Gastroesophageal sphincter (tissue), 3 donors: ENCODE data around the gene MEI4.

ENCODE experiments used
- CTCF ChIP-seq, 4 experiments: fragments of 200-600 bp in 2 of 4; fragments of 450-650 bp in 2 of 4; sonication (generic) in 1 of 4; IDR thresholded peaks; one replicate each; pipeline ENCODE4 v1.5.1; 2017 to 2019; ENCODE audit warnings: antibody characterized with exemption in 4 of 4, mild to moderate bottlenecking in 2 of 4, moderate library complexity in 2 of 4
- POLR2AphosphoS5 ChIP-seq: sonication (generic); formaldehyde crosslinking; IDR thresholded peaks from one replicate; pipeline ENCODE4 v1.6.1; 2017; ENCODE audit warnings: antibody characterized with exemption

GRCh38 chr6:77764364-77764763, 111.5 kb downstream of the MEI4 start:
- no peak for TF ChIP-seq CTCF (IDR thresholded peaks at IDR 0.05)
- no peak for TF ChIP-seq POLR2AphosphoS5
